ENCODE measurements around the gene DES.
A peak's percentile ranks its signal among the peaks of the same experiment; 100 is the strongest.
"Not testable (repeated sequence)": the region's sequence is repeated elsewhere in the genome, so short reads cannot be mapped to it uniquely, and the experiment has no call there.

Gene DES

GRCh38 chr2:219405451-219405850 is 12.7 kb upstream of the DES start:
- Histone ChIP-seq H3K27me3 (no peaks in the 10 kb centered on the region), H3K27ac (peak overlapping the region; percentile 90 to 94), H3K4me3 (no peak overlapping the region), H3K9me3 (no peaks in the 10 kb centered on the region), H3K4me1 (peaks cover 5 to 62% (median 55%) of the 10 kb centered on the region in 4 donors), H3K36me3 (no peaks in the 10 kb centered on the region)
- DNase-seq = peak in 1 of 2 donors; percentile 86
- TF ChIP-seq CTCF (IDR thresholded peaks at IDR 0.05) = peak in 1 of 2 experiments; percentile 22
- intact Hi-C loops (cut with DNase I; ENCODE audit: low total_unique reads) = loop anchor here (5.0 kb wide), 1 partner anchor 37 kb away; no protein-coding TSS in a partner anchor

GRCh38 chr2:219405958-219406860 is 12.0 kb upstream of the DES start:
- no peaks in the 10 kb centered on the region for H3K9me3 ChIP-seq
- peaks cover 5 to 62% (median 55%) of the 10 kb centered on the region in 4 donors for H3K4me1 ChIP-seq
- H3K4me3 ChIP-seq = no peak overlapping the region
- no peaks in the 10 kb centered on the region for H3K36me3 ChIP-seq
- H3K27me3 ChIP-seq = no peaks in the 10 kb centered on the region
- H3K27ac ChIP-seq = peak overlapping the region; percentile 90 to 94
- intact Hi-C loops (cut with DNase I; ENCODE audit: low total_unique reads) = loop anchor here (5.0 kb wide), 1 partner anchor 36 kb away; no protein-coding TSS in a partner anchor
- TF ChIP-seq CTCF (IDR thresholded peaks at IDR 0.05) = no peak
- DNase-seq = no peak

GRCh38 chr2:219406861-219407230 is 11.3 kb upstream of the DES start:
- intact Hi-C loops (cut with DNase I; ENCODE audit: low total_unique reads) = loop anchor here (5.0 kb wide), 1 partner anchor 35 kb away; no protein-coding TSS in a partner anchor
- Histone ChIP-seq H3K9me3 (no peaks in the 10 kb centered on the region), H3K27me3 (no peaks in the 10 kb centered on the region), H3K36me3 (no peaks in the 10 kb centered on the region), H3K4me3 (no peak overlapping the region), H3K4me1 (peaks cover 5 to 62% (median 55%) of the 10 kb centered on the region in 4 donors), H3K27ac (peak overlapping the region; percentile 90 to 94)
- TF ChIP-seq CTCF (IDR thresholded peaks at IDR 0.05) = no peak
- peak; percentile 76 to 96 for DNase-seq

- not testable (repeated sequence) for H3K4me3 ChIP-seq, H3K36me3 ChIP-seq, DNase-seq, H3K9me3 ChIP-seq, H3K27me3 ChIP-seq
- Histone ChIP-seq H3K4me1 (peaks cover 5 to 62% (median 55%) of the 10 kb centered on the region in 4 donors), H3K27ac (peak overlapping the region; percentile 90 to 94)
- intact Hi-C loops (cut with DNase I; ENCODE audit: low total_unique reads) = loop anchor here (5.0 kb wide), 1 partner anchor 35 kb away; no protein-coding TSS in a partner anchor
Observed at GRCh38 chr2:219407343-219407742, 10.8 kb upstream of the DES start.

- peak overlapping the region; percentile 90 to 94 for H3K27ac ChIP-seq
- H3K4me3 ChIP-seq = no peak overlapping the region
- no peaks in the 10 kb centered on the region for H3K36me3 ChIP-seq
- intact Hi-C loops (cut with DNase I; ENCODE audit: low total_unique reads) = loop anchor here (5.0 kb wide), 1 partner anchor 34 kb away; no protein-coding TSS in a partner anchor
- H3K4me1 ChIP-seq = peaks cover 5 to 60% (median 54%) of the 10 kb centered on the region in 4 donors
- H3K27me3 ChIP-seq = no peaks in the 10 kb centered on the region
- peaks cover 0 to 5% (median 0%) of the 10 kb centered on the region in 3 donors for H3K9me3 ChIP-seq
- no peak for TF ChIP-seq CTCF (IDR thresholded peaks at IDR 0.05)
- DNase-seq = peak in 1 of 2 donors; percentile 64
Observed at GRCh38 chr2:219408204-219408603, 10.0 kb upstream of the DES start.

- intact Hi-C loops (cut with DNase I; ENCODE audit: low total_unique reads) = loop anchor here (5.0 kb wide), 1 partner anchor 34 kb away; no protein-coding TSS in a partner anchor
- no peak for TF ChIP-seq CTCF (IDR thresholded peaks at IDR 0.05)
- H3K4me1 ChIP-seq = peaks cover 5 to 56% (median 52%) of the 10 kb centered on the region in 4 donors
Observed at GRCh38 chr2:219408631-219409030, 9.5 kb upstream of the DES start.

More at GRCh38 chr2:219408631-219409030, 9.5 kb upstream of the DES start:
- Histone ChIP-seq H3K36me3 (no peaks in the 10 kb centered on the region), H3K27me3 (no peaks in the 10 kb centered on the region), H3K27ac (peak overlapping the region; percentile 90 to 94), H3K9me3 (peaks cover 0 to 5% (median 0%) of the 10 kb centered on the region in 3 donors), H3K4me3 (no peak overlapping the region)
- no peak for DNase-seq
